Panc1 (cell line): Measurements from ENCODE around the gene IQSEC1. TPM values are rescaled to one million over a fixed set of nuclear protein-coding genes. Genes with fewer than 3 reads are reported as not detected.

Experiments
- ATAC-seq: fragments of 200-7000 bp; cut with Tn5 transposase; 2 replicates; pipeline ENCODE4 v1.9.1; 2020; ENCODE audit warnings: mild to moderate bottlenecking, moderate library complexity
- BruUV-seq: library from RNA; stranded (reverse); fragments of 400-500 nt; replicated peaks from 2 replicates; lab custom pipeline; 2021; lab: Mats Ljungman, UMichigan
- CTCF ChIA-PET: fragments of 300-600 bp; sonication (Branson Sonifier 250); formaldehyde crosslinking; loops from one replicate; lab custom pipeline; 2022; ENCODE audit warnings: antibody characterized with exemption; lab: Charles Lee
- POLR2A ChIA-PET: fragments of 300-600 bp; sonication (Branson Sonifier 250); formaldehyde crosslinking; loops from one replicate; lab custom pipeline; 2022; ENCODE audit warnings: antibody characterized with exemption; lab: Charles Lee
- DNase-seq: peaks from one replicate; pipeline ENCODE4 v3.0.0-alpha.2; 2010; ENCODE audit warnings: low read depth, low spot score
- H3K27ac ChIP-seq: 2 replicates; pipeline ENCODE4 v1.5.1; 2011; ENCODE audit warnings: mild to moderate bottlenecking, low read length, inconsistent platforms
- H3K27me3 ChIP-seq: fragments of 200-500 bp; sonication (Bioruptor generic); 2 replicates; pipeline ENCODE4 v1.6.0; 2014; ENCODE audit warnings: low read length, inconsistent platforms; ENCODE audit not compliant: control insufficient read depth, insufficient read depth
- H3K36me3 ChIP-seq: fragments of 200-500 bp; sonication (Bioruptor generic); 2 replicates; pipeline ENCODE4 v1.5.1; 2014; ENCODE audit warnings: inconsistent platforms, mild to moderate bottlenecking, low read length, moderate library complexity; ENCODE audit not compliant: control insufficient read depth, insufficient read depth
- H3K4me1 ChIP-seq: 2 replicates; pipeline ENCODE4 v1.5.1; 2011; ENCODE audit warnings: inconsistent platforms, mild to moderate bottlenecking, low read length, moderate library complexity; ENCODE audit not compliant: control insufficient read depth, insufficient read depth
- H3K4me3 ChIP-seq, 2 experiments: 2 replicates each; pipeline ENCODE4 v1.5.1; 2011 to 2012; ENCODE audit warnings: low read depth in 2 of 2, low read length in 2 of 2, mild to moderate bottlenecking in 2 of 2, inconsistent platforms in 1 of 2, moderate library complexity in 1 of 2
- H3K9me3 ChIP-seq: fragments of 200-500 bp; sonication (Bioruptor generic); 2 replicates; pipeline ENCODE4 v1.5.1; 2014; ENCODE audit warnings: low read depth, mild to moderate bottlenecking, inconsistent platforms, low read length, moderate library complexity; ENCODE audit not compliant: control insufficient read depth, insufficient read depth
- CTCF ChIP-seq: fragments of 450-650 bp; IDR thresholded peaks from 2 replicates; pipeline ENCODE4 v1.5.1; 2017; ENCODE audit warnings: mild to moderate bottlenecking
- POLR2AphosphoS5 ChIP-seq: IDR thresholded peaks from 2 replicates; pipeline ENCODE4 v1.6.1; 2012; ENCODE audit warnings: mild to moderate bottlenecking, low read depth, low read length, moderate library complexity
- REST ChIP-seq, 2 experiments: IDR thresholded peaks; 2 replicates each; pipeline ENCODE4 v1.6.1; 2011 to 2012; ENCODE audit warnings: low read depth in 2 of 2, control low read depth in 1 of 2, low read length in 1 of 2, mild to moderate bottlenecking in 1 of 2, moderate library complexity in 1 of 2; ENCODE audit not compliant: insufficient read depth in 1 of 2
- SIN3A ChIP-seq: IDR thresholded peaks from 2 replicates; pipeline ENCODE4 v1.6.1; 2012; ENCODE audit warnings: low read depth, mild to moderate bottlenecking, low read length, moderate library complexity, borderline replicate concordance; ENCODE audit not compliant: insufficient read depth
- TCF7L2 ChIP-seq: IDR thresholded peaks from 2 replicates; pipeline ENCODE4 v1.6.1; 2011; ENCODE audit warnings: mild to moderate bottlenecking, low read depth, low read length, inconsistent platforms
- in situ Hi-C: cut with HindIII; loops from 2 replicates; pipeline ENCODE4 v1.10.0; 2016; ENCODE audit warnings: low sequenced_read_pairs, low pct_unique_long_range_greater_than_20kb
- intact Hi-C: fragments of 100-400 bp; cut with micrococcal nuclease; formaldehyde crosslinking; loops from one replicate; pipeline ENCODE4 v1.10.0; 2022; ENCODE audit not compliant: unreplicated experiment
- total RNA-seq: library from RNA; stranded (reverse); gene quantifications from one replicate; pipeline ENCODE4 v1.2.1, GENCODE V29; 2021; ENCODE audit not compliant: unreplicated experiment

The IQSEC1 gene
- total RNA-seq, 1 experiment from 2014 or later: 28.4 TPM

DNA sequence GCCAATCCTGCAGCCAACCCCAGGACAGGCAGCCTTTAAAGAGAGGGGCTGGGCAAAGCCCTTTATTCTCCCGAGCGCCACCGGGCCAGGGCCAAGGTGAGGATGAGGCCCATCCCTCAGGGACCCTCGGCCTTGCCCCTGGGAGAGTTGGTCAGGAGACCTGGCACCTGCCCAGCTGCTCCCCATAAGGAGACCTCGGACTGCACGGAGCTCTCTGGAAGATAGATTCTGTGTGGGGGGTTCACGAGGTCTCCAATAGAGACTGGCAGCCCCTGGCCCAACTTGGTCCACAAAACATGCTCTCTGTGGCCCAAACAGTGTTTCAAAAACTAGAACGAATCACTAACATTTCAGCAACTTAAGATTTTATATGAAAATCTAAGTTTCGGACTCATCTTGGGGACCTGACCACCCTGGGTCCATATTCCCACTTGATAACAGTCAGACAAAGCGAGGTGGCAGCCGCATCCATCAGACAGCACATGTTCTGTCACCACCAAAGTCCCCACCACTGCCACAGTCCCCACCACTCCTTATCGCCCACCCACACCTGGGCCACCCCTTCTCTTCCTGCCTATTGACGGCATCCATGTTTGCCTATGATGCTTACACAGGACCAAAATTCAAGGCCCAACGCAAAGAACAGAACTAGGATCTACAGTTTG is 117.4 kb downstream of the IQSEC1 start:
- no peak for DNase-seq
- ChIA-PET POLR2A (no interaction called here), CTCF (no interaction called here)
- H3K9me3 ChIP-seq: no peaks in the 10 kb centered on the region
- H3K4me1 ChIP-seq: no peaks in the 10 kb centered on the region
- H3K36me3 ChIP-seq: no peaks in the 10 kb centered on the region
- no peak for ATAC-seq
- in situ Hi-C loops: no loop called here
- intact Hi-C loops: no loop called here
- BruUV-seq: no TSS peak
- no peaks in the 10 kb centered on the region for H3K27me3 ChIP-seq
- no peak overlapping the region for H3K4me3 ChIP-seq
- no peak overlapping the region for H3K27ac ChIP-seq
- TF ChIP-seq CTCF: no peak

DNA sequence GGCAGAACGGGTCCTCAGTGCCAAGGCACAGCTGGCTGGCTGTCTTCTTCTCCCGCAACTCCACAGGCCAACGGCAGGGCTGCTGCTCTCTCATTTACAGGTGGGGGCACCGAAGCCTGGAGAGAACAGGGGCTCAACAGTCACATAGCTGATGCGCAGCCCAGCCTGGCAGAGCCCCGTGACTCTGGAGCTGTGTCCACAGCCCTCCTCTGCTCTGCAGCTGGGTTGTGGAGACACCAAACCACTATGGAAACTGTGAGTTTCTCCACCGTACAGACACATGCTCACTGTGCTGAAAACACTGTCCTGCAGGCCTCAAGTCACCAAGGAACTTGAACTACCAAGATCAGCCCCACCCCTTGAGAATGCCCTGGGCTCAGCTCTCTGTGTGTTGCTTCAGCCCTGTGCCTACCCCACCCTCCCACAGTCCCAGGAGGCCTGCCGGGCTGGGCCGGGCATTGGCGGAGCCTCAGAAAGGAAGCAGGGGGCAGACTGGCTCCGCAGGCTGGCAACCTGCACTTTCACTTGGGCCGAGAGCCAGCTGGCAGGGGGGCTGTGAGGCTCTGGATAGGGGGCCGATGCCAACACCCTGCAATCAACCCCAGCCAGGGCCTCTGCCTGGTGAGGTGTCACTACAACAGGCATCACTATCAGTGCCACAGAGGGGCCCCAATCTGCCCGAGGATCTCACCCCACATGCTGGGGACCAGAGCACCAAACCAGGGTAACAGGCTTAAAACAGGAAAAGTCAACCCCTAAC is 118.2 kb downstream of the IQSEC1 start:
- in situ Hi-C loops: no loop called here
- intact Hi-C loops: no loop called here
- ChIA-PET POLR2A (no interaction called here), CTCF (no interaction called here)
- Histone ChIP-seq H3K36me3 (no peaks in the 10 kb centered on the region), H3K4me3 (no peak overlapping the region), H3K27ac (no peak overlapping the region), H3K4me1 (no peaks in the 10 kb centered on the region), H3K9me3 (no peaks in the 10 kb centered on the region), H3K27me3 (no peaks in the 10 kb centered on the region)
- BruUV-seq: no TSS peak
- no peak for DNase-seq
- 0 out of 2 replicates have a peak, but pooled peaks have one; percentile 37 for ATAC-seq
- no peak for TF ChIP-seq POLR2AphosphoS5
- TF ChIP-seq REST (IDR thresholded peaks at IDR 0.05; ENCODE audit: insufficient read depth in 1 of 2, low read depth in 2 of 2, low read length in 1 of 2): no peak
- no peak for TF ChIP-seq CTCF
- no peak for TF ChIP-seq TCF7L2
- no peak for TF ChIP-seq SIN3A
